ENCODE results near the gene RANBP10. TPM values are rescaled to one million over a fixed set of nuclear protein-coding genes. Genes with fewer than 3 reads are reported as not detected.

RANBP10 gene
- total RNA-seq, 1 experiment from 2014 or later = 13.4 TPM

DNA sequence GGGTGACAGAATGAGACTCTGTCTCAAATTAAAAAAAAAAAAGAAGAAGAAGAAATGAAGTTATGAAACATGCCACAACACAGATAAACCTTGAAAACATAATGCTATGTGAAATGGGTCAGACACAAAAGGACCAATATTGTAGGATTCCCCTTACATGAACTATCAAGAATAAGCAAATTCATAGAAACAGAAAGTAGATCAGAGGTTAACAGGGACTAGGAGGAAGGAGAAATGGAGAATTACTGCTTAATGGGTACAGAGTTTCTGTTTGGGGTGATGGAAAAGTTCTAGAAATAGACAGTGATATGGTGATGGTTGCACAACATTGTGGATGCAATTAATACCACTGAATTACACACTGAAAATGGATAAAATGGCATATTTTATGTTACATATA, 16.3 kb downstream of the RANBP10 start:
- no peak overlapping the region for H3K4me3 ChIP-seq (ENCODE audit: low read depth in 2 of 2, low read length in 2 of 2)
- CTCF ChIA-PET = no interaction called here

DNA sequence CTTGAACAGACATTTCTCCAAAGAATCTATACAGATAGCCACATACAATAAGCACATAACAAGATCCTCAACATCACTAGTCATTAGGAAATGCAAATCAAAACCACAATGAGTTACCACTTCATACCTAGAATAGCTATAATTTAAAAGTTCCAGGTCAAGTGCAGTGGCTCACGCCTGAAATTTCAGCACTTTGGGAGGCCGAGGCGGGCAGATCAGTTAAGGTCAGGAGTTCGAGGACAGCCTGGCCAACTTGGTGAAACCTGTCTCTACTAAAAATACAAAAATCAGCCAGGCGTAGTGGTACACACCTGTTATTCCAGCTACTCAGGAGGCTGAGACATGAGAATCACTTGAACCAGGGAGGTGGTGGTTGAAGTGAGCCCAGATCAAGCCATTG, 19.9 kb downstream of the RANBP10 start:
- Histone ChIP-seq H3K4me1 (ENCODE audit: control insufficient read depth, insufficient read depth, low read length) (no peaks in the 10 kb centered on the region), H3K4me3 (ENCODE audit: low read depth in 2 of 2, low read length in 2 of 2) (no peak overlapping the region), H3K27ac (ENCODE audit: low read length) (no peak overlapping the region), H3K36me3 (ENCODE audit: control insufficient read depth, insufficient read depth, low read length) (no peaks in the 10 kb centered on the region), H3K9me3 (ENCODE audit: control insufficient read depth, insufficient read depth, low read depth, low read length) (no peaks in the 10 kb centered on the region), H3K27me3 (ENCODE audit: control insufficient read depth, insufficient read depth, low read length) (no peaks in the 10 kb centered on the region)
- in situ Hi-C loops (cut with HindIII; ENCODE audit: low pct_unique_long_range_greater_than_20kb, low sequenced_read_pairs) (no loop called here), intact Hi-C loops (cut with micrococcal nuclease; ENCODE audit: unreplicated experiment) (no loop called here)
- CTCF ChIA-PET = no interaction called here
- TF ChIP-seq TCF7L2 (IDR thresholded peaks at IDR 0.05; ENCODE audit: low read depth, low read length) (no peak), POLR2AphosphoS5 (IDR thresholded peaks at IDR 0.05; ENCODE audit: low read depth, low read length) (no peak), SIN3A (IDR thresholded peaks at IDR 0.05; ENCODE audit: borderline replicate concordance, insufficient read depth, low read depth, low read length) (no peak)
- TF ChIP-seq, protein P1, sequence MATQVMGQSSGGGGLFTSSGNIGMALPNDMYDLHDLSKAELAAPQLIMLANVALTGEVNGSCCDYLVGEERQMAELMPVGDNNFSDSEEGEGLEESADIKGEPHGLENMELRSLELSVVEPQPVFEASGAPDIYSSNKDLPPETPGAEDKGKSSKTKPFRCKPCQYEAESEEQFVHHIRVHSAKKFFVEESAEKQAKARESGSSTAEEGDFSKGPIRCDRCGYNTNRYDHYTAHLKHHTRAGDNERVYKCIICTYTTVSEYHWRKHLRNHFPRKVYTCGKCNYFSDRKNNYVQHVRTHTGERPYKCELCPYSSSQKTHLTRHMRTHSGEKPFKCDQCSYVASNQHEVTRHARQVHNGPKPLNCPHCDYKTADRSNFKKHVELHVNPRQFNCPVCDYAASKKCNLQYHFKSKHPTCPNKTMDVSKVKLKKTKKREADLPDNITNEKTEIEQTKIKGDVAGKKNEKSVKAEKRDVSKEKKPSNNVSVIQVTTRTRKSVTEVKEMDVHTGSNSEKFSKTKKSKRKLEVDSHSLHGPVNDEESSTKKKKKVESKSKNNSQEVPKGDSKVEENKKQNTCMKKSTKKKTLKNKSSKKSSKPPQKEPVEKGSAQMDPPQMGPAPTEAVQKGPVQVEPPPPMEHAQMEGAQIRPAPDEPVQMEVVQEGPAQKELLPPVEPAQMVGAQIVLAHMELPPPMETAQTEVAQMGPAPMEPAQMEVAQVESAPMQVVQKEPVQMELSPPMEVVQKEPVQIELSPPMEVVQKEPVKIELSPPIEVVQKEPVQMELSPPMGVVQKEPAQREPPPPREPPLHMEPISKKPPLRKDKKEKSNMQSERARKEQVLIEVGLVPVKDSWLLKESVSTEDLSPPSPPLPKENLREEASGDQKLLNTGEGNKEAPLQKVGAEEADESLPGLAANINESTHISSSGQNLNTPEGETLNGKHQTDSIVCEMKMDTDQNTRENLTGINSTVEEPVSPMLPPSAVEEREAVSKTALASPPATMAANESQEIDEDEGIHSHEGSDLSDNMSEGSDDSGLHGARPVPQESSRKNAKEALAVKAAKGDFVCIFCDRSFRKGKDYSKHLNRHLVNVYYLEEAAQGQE (IDR thresholded peaks at IDR 0.05; ENCODE audit: insufficient read depth in 1 of 2, low read depth in 2 of 2, low read length in 1 of 2) = no peak
- TF ChIP-seq, protein P2, sequence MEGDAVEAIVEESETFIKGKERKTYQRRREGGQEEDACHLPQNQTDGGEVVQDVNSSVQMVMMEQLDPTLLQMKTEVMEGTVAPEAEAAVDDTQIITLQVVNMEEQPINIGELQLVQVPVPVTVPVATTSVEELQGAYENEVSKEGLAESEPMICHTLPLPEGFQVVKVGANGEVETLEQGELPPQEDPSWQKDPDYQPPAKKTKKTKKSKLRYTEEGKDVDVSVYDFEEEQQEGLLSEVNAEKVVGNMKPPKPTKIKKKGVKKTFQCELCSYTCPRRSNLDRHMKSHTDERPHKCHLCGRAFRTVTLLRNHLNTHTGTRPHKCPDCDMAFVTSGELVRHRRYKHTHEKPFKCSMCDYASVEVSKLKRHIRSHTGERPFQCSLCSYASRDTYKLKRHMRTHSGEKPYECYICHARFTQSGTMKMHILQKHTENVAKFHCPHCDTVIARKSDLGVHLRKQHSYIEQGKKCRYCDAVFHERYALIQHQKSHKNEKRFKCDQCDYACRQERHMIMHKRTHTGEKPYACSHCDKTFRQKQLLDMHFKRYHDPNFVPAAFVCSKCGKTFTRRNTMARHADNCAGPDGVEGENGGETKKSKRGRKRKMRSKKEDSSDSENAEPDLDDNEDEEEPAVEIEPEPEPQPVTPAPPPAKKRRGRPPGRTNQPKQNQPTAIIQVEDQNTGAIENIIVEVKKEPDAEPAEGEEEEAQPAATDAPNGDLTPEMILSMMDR (IDR thresholded peaks at IDR 0.05) = no peak
- POLR2A ChIA-PET = no interaction called here
- no TSS peak for BruUV-seq (replicated peaks)
- ATAC-seq (no peak), DNase-seq (ENCODE audit: low read depth, low spot score) (no peak)

More for the DNA sequence above, 16.3 kb downstream of the RANBP10 start:
- TF ChIP-seq SIN3A (IDR thresholded peaks at IDR 0.05; ENCODE audit: borderline replicate concordance, insufficient read depth, low read depth, low read length) = no peak
- TF ChIP-seq, protein P2 (IDR thresholded peaks at IDR 0.05) = no peak
- TF ChIP-seq, protein P1 (IDR thresholded peaks at IDR 0.05; ENCODE audit: insufficient read depth in 1 of 2, low read depth in 2 of 2, low read length in 1 of 2) = no peak
- no peak for TF ChIP-seq TCF7L2 (IDR thresholded peaks at IDR 0.05; ENCODE audit: low read depth, low read length)
- TF ChIP-seq POLR2AphosphoS5 (IDR thresholded peaks at IDR 0.05; ENCODE audit: low read depth, low read length) = no peak
- Histone ChIP-seq H3K27me3 (ENCODE audit: control insufficient read depth, insufficient read depth, low read length) (no peaks in the 10 kb centered on the region), H3K4me1 (ENCODE audit: control insufficient read depth, insufficient read depth, low read length) (no peaks in the 10 kb centered on the region), H3K36me3 (ENCODE audit: control insufficient read depth, insufficient read depth, low read length) (no peaks in the 10 kb centered on the region), H3K9me3 (ENCODE audit: control insufficient read depth, insufficient read depth, low read depth, low read length) (no peaks in the 10 kb centered on the region), H3K27ac (ENCODE audit: low read length) (no peak overlapping the region)
- POLR2A ChIA-PET = no interaction called here
- DNase-seq (ENCODE audit: low read depth, low spot score) (no peak), ATAC-seq (no peak)
- intact Hi-C loops (cut with micrococcal nuclease; ENCODE audit: unreplicated experiment) = no loop called here
- no TSS peak for BruUV-seq (replicated peaks)
- in situ Hi-C loops (cut with HindIII; ENCODE audit: low pct_unique_long_range_greater_than_20kb, low sequenced_read_pairs) = no loop called here
